CD4-positive, alpha-beta T cell treated with Interferon gamma for 1 hour (primary cell): ENCODE results near the gene IGHMBP2.
A peak's percentile ranks its signal among the peaks of the same experiment; 100 is the strongest.
"Not testable (repeated sequence)": the region's sequence is repeated elsewhere in the genome, so short reads cannot be mapped to it uniquely, and the experiment has no call there.

ENCODE experiments used
- DNase-seq: peaks from one replicate; pipeline ENCODE4 v3.0.0-alpha.2; 2020

The IGHMBP2 gene

DNA sequence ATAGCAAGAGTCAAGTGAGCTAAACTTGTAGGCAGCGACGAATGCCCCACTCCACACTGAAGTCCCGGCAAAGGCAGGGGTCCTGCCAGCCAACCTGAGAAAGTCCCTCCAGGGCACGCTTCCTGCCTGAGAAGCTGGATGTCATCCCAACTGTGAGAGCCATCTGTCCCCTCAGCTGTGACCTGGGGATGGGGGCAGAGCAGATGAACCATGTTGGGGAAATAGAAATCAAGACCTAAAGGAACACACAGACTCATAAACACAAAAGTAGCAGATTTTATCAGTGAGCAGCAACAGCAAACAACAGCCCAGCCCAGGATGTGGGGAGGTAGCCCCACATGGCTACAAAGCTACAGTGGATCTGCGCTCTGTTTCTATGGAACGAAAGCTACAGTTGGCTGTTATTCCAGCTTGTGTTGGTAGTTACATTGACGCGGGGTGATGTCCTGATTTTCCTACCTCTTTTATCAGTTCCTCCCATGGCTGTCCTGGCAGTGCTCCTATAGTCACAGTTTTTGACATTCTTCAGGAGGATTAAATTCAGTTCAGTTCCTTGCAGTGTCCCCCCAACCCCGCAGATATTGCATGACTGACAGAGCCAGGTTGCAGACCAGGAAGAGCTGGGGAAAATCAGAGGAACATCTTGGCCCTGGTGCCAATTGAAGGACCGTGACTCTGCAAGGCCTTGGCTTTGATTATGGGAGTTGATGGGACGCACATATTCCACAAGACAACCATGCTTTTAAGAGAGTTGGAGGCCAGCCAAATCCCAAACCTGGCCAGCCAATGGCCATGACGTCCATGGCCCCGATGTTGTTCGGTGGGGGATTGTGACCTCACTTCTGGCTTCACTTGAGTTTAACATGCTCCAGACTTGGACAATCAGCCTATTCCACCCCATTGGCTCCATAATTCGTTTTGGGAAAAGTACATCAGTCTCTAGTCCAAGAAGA lies 62.5 kb downstream of the IGHMBP2 start:
- no peak for DNase-seq

DNA sequence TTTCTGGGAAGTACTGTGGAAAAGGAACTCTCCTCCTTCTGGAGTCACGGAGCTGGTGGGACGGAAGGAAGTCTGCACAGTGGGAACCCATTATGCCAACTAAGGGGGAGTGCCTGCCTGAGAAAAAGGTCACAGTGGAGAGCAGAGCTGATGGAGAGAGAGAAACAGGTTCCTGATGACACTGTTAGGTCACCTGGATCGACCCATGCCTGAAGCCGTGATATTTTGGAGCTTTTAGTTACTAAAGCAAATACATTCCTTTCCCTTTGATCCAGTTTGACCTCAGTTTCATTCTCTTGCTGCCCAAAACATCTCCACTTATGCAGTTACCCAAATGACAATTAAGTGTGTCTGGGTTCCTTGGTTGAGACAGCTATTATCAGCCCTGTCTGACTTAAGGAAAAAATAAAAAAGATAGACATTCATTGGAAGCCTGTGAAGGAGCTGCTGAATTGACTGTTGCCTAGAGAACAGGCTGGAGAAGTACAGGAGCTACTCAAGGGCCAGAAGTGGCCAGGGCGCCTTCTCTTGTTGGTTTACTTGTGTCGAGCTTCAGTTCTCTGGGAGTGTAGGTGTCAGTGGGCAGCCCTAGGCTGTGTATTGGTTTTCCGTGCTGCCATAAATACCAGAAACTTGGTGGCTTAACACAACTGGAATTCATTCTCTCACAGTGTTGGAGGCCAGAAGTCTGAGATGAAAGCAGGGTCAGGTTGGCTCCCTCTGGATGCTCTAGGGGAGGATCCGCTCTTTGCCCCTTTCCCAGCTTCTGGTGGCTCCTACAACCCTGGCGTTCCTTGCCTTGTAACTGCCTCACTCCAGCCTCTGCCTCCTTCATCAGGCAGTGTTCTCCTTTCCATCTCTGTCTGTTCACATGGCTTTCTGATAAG lies 63.4 kb downstream of the IGHMBP2 start:
- no peak for DNase-seq

DNA sequence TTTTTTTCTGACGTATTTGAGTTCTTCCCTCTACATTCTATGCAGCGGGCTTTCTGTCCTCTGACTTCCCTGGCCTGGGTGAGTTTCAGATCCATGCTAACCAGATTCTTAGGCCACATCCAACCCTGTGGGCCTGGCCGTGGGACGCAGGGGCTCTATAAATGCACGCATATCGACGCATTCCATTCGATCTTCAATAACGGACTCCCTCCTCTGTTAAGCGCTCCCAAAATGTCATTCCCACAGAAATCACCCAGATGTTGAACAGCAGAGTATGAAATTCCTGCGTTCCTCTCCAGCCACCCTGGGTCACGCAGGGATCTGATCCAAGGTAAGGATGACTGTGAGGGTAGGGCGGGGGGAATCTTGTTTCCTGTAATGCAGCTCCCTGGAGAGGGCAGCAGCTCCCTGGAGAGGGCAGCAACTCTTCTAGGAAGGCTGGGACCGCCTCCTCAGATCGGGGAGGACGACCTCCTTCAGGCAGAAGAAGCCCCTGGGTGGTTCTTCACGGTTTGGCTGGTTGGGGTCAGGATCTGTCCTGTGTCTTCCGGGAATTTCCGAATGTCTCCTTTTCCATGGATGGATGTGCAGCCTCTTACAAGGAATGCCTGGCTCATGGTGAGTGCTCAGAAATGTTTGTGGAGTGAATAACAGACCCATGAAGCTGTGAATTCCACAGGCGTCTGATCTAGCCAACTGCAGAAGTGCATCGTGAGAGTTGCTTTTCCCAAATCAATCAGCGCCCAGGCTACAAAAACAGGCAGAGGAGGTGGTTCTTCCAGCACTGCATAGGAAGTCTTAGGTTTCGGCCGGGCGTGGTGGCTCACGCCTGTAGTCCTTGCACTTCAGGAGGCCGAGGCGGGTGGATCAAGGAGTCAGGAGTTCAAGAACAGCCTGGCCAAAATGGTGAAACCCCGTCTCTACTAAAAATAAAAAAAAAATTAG lies 64.9 kb downstream of the IGHMBP2 start:
- DNase-seq = no peak

DNA sequence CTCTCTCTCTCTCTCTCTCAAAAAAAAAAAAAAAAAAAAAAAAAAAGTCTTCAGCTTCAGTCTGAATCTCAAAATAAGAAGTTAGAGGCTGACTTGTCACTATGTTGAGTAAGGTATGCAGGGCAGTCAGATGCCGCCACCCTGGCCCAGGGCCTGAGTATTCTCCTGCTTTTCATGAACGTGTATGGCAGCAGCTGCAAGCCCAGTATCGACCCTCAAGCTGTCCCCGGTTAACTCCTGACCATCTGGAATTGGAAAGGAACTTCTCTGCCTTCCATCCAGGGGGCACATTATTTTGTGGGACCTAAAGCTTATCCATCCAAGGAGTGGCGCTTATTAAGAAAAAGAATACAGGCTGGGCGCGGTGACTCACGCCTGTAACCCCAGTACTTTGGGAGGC lies 65.7 kb downstream of the IGHMBP2 start:
- DNase-seq = no peak

DNA sequence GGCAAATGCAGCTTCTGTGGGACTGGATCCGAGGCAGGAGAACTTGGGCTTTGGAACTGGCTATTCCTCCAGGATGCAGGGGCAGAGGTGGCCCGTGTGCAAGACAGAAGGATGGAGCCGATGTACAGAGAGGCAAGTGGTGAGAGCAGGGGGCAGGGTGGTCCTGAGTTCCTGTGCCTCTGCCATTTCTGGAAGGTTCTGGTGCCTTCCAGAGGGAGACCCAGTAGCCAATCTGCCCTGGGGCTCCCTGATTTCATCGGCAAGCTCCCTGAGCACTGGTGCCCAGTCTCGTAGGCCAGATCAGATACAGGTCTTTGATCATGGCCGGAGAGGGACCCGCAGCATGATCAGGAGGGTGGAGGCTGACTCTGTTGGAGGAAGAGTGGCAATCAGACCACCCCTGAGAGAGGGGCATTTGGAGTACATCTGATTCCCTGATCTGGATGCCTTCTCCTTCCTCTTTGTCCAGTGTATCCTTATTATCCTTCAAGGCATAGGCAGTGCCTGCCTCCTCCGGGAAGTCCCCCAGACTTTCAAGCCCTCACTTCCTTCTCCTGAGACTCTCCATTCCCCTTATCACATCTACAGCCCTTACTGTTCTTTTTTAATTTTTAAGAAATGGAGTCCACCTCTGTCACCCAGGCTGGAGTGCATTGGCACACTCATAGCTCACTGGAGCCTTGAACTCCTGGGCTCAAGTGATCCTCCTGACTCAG lies 67.4 kb downstream of the IGHMBP2 start:
- DNase-seq = no peak

DNA sequence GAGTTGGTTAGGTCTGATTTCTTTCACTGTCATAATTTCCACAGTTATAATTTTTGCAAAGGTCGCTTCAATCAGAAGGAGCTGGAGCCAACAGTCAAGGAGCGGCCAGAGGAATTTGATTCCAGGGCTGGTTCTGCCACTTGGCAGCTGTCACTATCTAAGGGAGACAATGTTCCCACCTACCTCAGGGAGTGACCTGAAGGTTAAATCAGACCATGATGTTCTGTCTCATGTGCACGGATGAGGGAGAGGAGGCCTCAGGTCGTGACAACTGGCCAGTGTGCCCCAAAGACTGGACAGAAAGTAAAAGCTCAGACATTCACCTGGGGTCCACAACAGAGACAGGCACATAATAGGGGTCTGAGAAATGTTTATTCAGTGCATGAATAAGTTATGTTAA lies 69.5 kb downstream of the IGHMBP2 start:
- DNase-seq = no peak

DNA sequence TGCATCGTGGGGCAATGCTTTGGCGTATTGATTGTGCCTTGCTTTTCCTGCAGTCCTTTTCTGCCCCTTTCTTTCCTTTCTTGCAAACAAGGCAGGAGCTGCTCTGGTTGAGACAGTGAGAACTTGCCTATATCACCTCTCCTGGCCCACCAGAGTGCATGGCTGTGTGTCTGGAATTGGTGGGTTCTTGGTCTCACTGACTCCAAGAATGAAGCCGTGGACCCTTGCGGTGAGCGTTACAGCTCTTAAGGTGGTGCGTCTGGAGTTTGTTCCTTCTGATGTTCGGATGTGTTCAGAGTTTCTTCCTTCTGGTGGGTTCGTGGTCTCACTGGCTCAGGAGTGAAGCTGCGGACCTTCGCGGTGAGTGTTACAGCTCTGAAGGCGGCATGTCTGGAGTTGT lies 70.0 kb downstream of the IGHMBP2 start:
- DNase-seq = not testable (repeated sequence)

DNA sequence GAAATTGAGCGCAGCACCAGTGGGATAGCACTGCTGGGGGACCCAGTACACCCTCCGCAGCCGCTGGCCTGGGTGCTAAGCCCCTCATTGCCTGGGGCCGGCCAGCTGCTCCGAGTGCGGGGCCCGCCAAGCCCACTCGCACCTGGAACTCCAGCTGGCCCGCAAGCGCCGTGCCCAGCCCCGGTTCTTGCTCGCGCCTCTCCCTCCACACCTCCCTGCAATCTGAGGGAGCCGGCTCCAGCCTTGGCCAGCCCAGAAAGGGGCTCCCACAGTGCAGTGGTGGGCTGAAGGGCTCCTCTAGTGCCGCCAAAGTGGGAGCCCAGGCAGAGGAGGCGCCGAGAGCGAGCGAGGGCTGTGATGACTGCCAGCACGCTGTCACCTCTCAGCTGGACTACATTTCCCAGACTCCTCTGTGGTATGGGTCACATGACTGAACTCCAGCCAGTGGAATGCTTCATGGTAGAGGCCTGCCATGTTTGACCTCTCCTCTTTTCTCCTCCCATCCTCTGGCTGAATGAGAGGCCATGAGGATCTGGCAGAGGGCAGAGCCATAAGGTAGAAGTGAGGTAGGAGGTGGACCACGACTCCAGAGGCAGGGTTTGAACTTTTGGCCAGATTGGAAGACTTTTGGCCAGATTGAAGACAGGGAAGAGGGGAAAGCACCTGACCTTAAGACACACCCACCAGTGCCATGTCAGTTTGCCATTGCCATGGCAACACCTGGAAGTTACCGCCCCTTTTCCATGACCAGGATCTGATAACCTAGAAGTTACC lies 70.9 kb downstream of the IGHMBP2 start:
- DNase-seq = peak; percentile 16

DNA sequence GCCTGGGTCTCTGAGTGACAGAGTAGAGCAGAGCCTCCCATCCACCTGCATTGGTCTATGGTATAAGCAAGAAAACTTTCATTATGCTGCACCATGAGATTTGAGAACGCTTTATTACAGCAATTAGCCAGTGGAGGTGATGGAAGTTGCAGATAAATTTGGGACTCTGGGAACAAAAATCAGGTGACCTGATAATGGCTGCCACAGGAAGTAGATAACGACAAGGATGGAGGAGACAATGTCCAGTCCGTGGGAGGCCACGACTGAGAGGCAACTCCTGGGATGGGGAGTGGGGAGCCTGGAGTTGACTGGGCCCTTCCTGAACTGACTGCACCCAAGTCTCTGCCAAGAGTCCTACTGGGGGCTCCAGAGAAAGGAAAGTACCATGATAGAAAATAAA lies 72.4 kb downstream of the IGHMBP2 start:
- DNase-seq = no peak

DNA sequence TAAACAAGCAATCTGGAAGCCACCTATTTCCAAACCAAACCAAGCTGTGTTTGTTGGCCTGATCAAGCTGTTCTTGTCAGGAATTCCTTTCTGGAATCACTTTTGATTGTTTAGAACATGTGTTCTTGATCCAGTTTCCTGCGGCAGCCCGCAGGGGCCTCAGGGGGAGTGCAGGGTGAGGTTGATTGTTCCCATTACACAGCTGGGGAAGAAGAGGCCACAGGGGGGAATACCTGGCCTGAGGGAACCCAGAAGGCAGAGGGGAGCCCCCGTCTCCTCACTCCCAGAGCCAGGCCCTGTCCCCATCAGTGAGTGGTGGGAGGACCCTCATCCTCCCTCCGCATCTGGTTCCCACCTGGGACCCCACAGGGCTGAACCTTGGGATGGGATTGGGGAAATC lies 72.9 kb downstream of the IGHMBP2 start:
- no peak for DNase-seq

DNA sequence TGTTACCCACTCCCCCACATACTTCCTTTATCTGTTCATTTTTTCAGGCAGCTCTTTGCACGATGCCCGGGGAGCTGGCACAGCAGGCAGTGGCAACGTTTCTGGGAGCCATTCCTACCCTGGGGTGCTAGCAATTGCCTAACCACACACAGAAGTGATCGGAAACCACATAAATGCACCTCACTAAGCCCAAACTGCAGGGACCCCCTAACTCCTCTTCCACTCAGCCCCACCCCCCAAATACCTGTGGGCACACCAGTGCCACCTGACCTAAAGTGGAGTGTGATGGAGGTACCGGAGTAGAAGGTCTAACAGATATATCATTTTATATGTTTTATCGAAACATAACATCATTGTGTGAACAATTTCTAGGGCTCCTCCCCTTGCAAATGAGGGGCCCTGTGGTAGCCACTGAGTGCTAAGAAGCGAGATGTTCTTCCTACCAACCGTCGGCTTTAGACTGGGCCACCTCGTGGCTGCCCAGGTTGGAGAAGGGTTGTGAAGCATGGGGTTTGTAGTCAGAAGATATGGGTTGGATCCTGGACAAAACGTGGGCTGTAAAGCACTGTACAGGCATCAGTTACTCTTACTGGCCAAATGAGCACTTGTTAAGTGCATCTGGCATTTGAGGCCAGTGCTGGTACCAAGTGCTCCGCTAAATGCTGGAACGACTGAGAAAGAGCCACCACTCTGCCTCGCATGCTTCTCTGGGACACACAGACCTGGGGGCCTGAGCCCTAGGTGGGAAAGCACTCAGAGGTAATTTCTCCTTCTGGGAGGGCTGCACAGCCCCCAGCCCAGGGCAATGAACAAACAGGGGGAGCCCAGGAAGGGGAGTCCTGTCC lies 74.3 kb downstream of the IGHMBP2 start:
- DNase-seq = no peak

DNA sequence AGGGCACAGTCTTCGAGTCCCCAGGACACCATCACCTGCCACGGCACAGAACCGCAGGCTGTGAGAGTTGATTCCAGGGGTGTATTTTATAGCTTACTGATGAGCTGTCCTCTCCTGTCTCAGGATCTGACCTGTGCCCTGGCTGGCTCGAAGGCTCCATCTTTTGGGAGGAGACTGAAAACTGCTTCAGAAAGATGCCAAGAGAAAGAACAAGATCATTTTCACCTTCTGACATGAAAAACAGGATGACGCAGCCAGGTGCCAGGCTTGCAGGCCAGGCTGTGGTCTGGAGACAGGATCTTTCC lies 74.9 kb downstream of the IGHMBP2 start:
- no peak for DNase-seq

DNA sequence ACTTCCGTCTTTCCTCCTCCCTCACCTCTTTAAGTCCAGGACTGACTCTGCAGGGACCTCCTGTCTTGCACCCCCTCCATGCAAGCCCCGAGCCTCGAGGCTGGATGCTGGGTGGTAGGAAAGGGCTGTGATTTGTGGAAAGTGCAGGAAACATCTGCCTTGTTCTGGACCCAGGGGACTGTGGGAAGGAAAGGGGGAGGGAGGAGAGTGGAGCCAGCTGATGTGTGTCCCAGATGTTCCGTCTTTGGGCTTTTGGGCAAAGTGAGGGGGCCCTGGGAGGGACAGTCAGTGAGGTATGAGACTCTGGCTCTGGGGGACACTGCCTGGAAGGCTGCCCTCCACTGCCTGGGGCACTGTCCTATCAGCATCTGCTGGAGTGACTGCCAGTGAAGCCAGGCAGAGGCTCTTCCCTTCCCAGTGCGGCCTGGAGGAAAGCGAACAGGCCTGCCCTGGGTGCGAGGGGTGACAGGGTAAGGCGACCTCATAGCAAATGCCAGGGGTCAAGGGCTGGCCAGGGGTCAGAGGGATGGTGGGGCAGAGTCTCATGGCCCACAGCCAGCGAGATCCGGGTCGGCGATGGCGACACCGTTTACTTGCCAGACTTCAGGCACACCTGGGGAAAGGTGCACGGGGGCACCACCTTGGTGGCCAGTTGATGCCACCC lies 75.4 kb downstream of the IGHMBP2 start:
- no peak for DNase-seq

DNA sequence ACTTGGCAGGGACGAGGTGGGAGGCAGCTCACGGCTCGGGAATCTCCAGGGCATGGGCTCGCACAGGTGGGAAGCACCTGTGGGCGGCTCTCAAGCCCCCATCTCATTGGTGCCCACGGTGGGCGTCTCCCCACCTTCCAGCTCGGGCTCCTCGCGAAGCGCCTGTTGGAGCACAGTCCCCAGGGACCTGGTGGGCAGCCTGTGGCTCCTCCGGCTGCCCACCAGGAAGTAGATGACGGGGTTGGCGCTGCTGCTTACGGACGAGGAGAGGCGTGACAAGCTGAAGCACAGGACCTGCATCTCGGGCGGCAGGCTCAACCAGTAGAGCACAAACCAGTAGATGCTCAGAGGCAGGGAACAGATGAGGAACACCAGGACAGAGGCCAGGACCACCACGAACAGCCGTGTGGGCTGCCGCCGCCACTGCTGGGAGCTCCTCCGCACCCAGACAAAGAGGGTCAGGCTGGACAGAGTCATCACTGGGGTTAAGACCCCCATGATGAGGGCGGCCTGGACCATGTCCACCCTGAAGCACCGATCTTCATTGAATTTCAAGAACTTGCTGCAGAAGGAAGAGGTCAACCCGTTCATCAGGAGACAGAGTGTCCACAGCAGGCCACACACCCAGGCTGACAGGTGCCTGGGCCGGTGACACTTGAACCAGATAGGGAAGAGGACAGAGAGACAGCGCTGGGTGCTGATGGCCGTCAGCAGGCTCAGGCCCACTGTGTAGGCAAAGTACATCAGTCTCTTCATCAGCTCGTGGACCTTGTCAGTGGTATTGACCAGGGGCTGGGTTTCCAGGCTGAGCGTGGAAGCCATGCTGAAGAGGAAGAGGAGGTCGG lies 76.5 kb downstream of the IGHMBP2 start:
- DNase-seq = no peak

DNA sequence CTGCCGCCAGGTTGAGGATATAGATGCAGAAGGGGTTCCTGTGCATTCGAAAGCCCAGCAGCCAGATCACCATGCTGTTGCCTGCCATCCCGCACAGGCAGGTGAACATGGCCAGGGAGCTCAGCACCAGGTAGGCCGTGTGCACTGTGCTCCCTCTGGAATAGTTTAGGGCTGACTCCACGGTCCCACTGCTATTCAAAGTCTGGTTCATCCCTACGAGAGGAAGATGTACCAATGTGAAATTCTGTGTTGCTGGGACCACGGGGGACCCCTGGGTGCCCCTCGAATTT lies 77.0 kb downstream of the IGHMBP2 start, which contains the start of gene MRGPRD:
Gene MRGPRD, minus strand, starts transcription at position 211 of the 290 bp plus-strand sequence. Its CDS starts 0 bp downstream, at position 211.
- no peak for DNase-seq

DNA sequence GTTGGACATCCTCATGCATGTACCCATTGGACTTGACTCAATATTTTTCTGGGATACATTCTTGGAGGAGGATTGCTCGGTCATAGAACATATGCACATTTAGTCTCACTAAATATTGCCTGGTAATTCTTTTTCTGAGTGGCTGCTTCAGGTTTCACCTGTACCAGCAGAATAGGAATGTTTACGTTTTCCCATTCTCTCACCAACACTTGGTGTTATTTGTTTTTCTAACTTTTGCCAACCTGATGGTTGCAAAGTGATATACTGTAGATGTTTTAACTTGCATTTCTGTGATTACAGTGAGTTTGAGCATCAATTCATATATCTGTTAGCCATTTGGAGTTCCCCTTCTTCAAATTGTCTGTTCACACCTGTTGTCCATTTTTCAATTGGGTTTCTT lies 78.4 kb downstream of the IGHMBP2 start:
- DNase-seq = no peak

DNA sequence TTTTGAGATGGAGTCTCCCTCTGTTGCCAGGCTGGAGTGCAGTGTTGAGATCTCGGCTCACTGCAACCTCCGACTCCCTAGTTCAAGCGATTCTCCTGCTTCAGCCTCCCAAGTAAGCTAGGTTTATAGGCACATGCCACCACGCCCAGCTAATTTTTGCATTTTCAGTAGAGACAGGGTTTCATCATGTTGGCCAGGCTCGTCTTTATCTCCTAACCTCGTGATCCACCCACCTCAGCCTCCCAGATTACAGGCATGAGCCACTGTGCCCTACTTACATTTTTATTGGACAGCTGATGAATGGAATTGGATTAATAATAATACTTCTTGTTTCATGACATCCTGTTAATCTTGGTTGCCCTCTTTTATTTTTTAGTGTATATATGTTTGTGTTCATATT lies 80.1 kb downstream of the IGHMBP2 start:
- no peak for DNase-seq

DNA sequence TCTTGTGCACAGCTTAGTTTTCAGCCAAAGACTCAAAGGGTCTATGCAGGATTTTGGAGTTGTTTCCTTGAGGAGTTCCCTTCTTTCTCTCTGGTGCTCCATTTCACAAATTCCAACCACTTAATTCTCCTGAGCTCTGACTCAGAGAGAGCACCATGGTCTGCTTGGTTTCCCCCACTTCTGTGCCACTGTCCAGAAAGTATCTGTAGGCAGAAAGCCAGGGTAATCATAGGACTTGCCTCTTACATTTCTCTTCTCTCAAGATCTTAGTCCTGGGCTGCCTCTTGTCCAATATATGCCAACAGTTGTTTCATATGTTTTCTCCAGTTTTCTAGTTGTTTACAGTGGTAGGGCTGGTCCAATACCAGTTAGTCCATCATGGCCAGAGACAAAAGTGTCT lies 83.5 kb downstream of the IGHMBP2 start:
- no peak for DNase-seq

DNA sequence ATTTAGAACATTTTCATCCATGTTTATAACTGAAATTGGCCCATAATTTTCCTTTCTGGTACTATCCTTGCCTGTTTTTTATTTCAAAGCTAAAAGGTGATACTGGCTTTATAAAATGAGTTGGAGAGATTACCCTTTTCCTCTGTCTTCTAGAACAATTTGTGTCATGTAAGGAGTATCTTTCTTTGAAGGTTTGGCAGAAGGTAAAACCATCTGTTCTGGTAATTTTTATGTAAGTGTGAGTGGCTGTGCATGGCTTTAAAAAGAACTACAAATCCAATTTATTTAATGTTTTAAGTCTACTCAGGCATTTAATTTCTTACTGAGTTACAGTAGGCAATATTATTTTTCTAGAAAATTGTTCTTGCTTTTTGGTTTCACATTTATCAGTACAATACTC lies 84.8 kb downstream of the IGHMBP2 start:
- no peak for DNase-seq
